GM23338 (cell line): ENCODE data around the gene NCL.

Source experiments
- CTCF ChIP-seq, 2 experiments: fragments of 200-600 bp in 1 of 2; sonication (generic) in 1 of 2; conservative IDR thresholded peaks; 2 replicates each; pipeline versions ENCODE4 v1.5.1 to v1.6.1; 2016 to 2017; ENCODE audit warnings: antibody characterized with exemption in 2 of 2, low read depth in 2 of 2, mild to moderate bottlenecking in 2 of 2, moderate library complexity in 1 of 2
- EZH2 ChIP-seq: fragments of 200-600 bp; sonication (generic); IDR thresholded peaks from one replicate; pipeline ENCODE4 v1.8.0; 2017; ENCODE audit warnings: antibody characterized with exemption, mild to moderate bottlenecking, low read depth; ENCODE audit not compliant: unreplicated experiment
- EZH2phosphoT487 ChIP-seq: fragments of 200-600 bp; sonication (generic); IDR thresholded peaks from one replicate; pipeline ENCODE4 v1.8.1; 2018; ENCODE audit warnings: antibody characterized with exemption; ENCODE audit not compliant: unreplicated experiment
- JUNB ChIP-seq: IDR thresholded peaks from one replicate; pipeline ENCODE4 v1.6.1; 2016; ENCODE audit warnings: antibody characterized with exemption; ENCODE audit not compliant: unreplicated experiment
- NANOG ChIP-seq: IDR thresholded peaks from 2 replicates; pipeline ENCODE4 v1.6.1; 2016; ENCODE audit warnings: antibody characterized with exemption, borderline replicate concordance
- POLR2AphosphoS5 ChIP-seq: IDR thresholded peaks from 2 replicates; pipeline ENCODE4 v1.6.1; 2016; ENCODE audit warnings: antibody characterized with exemption, low read depth

- no peak for TF ChIP-seq CTCF (conservative IDR thresholded peaks at IDR 0.05; ENCODE audit: low read depth in 2 of 2)
- no peak for TF ChIP-seq EZH2
- no peak for TF ChIP-seq POLR2AphosphoS5
- TF ChIP-seq EZH2phosphoT487: no peak
- no peak for TF ChIP-seq NANOG
- TF ChIP-seq JUNB: no peak
These were observed 35.1 kb downstream of the NCL start for GRCh38 chr2:231429152-231429551.
